ENCODE results near the gene TRIM72.
"Not testable (repeated sequence)": the region's sequence is repeated elsewhere in the genome, so short reads cannot be mapped to it uniquely, and the experiment has no call there.

TRIM72 gene

DNA sequence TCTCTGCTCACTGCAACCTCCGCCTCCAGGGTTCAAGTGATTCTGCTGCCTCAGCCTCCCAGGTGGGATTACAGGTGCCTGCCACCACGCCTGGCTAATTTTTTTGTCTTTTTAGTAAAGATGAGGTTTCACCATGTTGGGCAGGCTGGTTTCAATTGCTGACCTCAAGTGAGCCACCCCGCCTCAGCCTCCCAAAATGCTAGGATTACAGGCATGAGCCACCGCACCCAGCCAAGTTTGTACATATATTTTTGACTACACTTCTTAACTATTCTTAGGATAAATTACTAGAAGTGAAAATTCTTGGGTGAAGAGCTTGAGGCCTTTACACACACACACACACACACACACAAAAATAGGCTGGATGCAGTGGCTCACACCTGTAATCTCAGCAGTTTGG is 44.4 kb downstream of the TRIM72 start:
- DNase-seq (ENCODE audit: low spot score): no peak

DNA sequence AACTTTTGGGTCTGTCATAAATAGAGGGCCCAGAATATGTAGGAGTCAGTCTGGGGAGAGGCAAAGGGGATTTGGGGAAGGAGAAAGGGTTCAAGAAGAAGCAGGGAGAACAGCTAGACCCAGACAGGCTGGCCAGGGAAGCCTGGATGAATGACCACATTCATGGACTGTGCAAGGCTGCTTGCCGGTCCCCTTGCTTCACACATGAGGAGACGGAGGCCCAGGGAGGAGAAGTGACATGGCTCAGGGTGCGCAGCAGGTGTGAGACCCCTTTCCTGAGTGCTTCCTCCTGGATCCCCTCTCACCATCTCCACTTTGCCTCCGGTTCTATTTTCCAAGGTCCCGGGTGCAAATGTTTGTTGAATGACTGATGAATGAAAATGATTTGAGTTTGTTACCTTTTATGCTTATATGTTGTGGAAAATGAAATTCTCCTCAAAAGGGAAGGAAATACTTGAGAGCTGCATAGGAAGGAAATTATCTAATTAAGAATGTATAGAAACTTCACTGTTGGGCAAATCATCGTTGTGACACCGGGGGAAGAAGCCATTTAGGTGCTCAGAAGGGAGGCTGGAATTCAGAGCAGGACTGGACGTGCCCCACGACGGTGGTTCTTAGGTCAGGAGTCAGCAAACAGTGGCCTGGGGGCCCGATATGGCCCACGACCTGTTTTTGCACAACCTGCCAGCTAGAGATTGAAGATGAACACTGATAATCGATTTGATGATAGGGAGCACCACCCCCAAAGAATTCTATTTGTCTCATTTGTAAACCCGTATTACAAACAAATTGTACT is 46.4 kb downstream of the TRIM72 start:
- DNase-seq (ENCODE audit: low spot score): no peak

- DNase-seq (ENCODE audit: low spot score): no peak
Observed at GRCh38 chr16:31262084-31262483, 48.2 kb downstream of the TRIM72 start.

DNA sequence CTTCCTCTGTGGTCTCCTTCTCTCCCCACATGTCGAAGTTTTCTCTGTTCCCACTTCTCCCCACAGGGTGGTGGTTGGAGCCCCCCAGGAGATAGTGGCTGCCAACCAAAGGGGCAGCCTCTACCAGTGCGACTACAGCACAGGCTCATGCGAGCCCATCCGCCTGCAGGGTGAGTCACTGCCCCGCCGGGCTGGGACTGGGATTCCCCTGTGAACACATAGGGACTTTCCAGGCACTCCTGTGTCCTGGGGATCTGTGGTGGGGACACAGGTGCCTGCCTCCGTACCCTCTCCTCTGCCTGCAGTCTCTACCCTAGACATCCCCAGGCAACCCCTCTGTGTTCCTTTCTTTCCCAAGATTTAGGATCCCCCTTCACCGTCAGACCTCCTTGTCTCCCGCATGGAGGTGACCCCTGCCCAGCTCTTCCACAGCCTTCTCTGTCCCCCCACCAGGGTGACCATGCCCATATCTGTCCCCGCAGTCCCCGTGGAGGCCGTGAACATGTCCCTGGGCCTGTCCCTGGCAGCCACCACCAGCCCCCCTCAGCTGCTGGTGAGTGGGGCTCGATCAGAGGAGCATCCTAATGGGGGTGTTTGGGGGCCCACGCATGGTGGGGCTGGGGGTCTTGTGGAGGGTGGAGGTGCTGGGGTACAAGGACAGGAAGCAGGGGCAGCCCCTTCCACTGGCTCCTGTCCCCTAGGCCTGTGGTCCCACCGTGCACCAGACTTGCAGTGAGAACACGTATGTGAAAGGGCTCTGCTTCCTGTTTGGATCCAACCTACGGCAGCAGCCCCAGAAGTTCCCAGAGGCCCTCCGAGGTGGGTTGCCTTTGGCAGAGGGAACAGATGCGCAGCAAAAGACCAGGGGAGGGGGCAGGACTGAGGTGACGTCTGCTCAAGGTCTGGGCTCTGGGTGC is 51.7 kb downstream of the TRIM72 start:
- no peak for DNase-seq (ENCODE audit: low spot score)

- no peak for DNase-seq (ENCODE audit: low spot score)
Observed at GRCh38 chr16:31267332-31268032, 53.6 kb downstream of the TRIM72 start.

GRCh38 chr16:31268033-31268365 is 54.1 kb downstream of the TRIM72 start:
- no peak for DNase-seq (ENCODE audit: low spot score)

DNA sequence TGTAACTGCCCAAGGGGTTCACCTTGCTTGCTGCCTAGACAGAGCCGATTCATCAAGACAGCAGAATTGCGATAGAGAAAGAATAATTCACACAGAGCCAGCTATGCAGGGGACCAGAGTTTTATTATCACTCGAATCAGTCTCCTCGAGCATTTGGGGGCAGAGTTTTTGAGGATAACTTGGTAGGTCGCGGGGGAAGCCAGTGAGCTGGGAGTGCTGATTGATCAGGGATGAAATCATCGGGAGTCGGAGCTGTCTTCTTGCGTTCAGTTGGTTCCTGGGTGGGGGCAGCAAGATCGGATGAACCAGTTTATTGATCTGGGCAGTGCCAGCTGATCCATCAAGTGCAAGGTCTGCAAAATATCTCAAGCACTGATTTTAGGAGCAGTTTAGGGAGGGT is 55.0 kb downstream of the TRIM72 start:
- peak; percentile 33 for DNase-seq (ENCODE audit: low spot score)

DNA sequence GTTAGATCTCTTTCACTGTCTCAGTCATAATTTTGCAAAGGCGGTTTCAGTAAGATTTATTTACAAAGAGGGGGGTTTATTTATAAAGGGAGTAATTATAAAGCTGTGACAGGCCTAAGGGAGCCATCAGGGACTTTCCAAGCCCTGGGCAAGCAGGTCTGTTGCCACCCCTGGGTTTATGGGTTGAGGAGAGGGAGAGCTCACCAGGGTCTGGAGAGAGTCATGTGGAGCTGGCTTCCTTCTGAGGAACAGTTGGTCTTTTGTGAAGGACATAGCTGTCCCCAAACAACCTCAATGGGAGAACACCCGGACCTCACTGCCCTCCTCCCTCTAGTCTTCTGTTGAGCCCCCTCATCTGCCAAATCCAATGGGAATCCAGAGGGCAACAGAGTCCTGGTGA is 55.6 kb downstream of the TRIM72 start:
- DNase-seq (ENCODE audit: low spot score): peak; percentile 18

GRCh38 chr16:31269973-31270372 is 56.1 kb downstream of the TRIM72 start:
- DNase-seq (ENCODE audit: low spot score): not testable (repeated sequence)

- DNase-seq (ENCODE audit: low spot score): peak; percentile 17
Observed at GRCh38 chr16:31270795-31271194, 56.9 kb downstream of the TRIM72 start.

DNA sequence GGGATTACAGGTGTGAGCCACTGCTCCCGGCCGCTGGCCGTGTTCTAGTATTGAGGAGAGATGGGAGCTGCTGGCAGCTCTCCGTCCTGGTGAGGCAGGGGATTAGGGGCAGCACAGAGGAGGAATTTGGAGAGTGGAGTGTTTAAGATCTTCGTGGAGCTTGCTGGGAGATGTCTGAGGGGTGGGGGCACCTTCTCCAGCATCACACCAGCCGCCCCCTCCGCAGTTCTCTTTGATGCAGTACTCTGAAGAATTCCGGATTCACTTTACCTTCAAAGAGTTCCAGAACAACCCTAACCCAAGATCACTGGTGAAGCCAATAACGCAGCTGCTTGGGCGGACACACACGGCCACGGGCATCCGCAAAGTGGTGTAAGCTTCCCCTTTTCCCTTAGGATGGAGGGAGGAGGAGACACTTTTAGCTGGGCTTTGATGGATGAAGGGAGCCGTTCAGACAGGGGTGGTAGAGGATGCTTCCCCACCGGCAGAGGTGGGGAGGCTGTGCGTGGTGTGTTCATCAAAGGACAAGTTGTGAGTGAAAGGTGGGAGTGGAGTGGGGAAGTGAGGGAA is 57.8 kb downstream of the TRIM72 start:
- DNase-seq (ENCODE audit: low spot score): no peak

GRCh38 chr16:31273187-31273586 is 59.3 kb downstream of the TRIM72 start:
- no peak for DNase-seq (ENCODE audit: low spot score)

DNA sequence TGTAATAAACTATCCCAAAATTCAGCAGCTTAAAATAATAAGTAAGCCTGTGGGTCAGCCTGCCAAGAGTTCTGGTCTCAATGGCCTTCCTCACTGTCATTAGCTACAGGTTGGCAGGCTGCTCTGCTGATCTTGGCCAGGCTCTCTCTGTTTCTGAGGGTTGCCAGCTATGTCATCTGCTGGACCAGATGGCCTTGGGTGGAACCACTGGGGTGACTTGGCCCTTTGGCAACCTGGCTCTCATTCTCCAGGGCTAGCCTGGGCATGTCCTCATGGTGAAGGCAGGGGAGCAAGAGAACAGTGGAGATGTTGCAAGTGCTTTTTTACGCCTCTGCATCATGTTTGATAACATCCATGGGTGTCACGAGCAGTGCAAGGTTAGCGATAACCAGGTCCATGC is 59.8 kb downstream of the TRIM72 start:
- DNase-seq (ENCODE audit: low spot score): no peak

DNA sequence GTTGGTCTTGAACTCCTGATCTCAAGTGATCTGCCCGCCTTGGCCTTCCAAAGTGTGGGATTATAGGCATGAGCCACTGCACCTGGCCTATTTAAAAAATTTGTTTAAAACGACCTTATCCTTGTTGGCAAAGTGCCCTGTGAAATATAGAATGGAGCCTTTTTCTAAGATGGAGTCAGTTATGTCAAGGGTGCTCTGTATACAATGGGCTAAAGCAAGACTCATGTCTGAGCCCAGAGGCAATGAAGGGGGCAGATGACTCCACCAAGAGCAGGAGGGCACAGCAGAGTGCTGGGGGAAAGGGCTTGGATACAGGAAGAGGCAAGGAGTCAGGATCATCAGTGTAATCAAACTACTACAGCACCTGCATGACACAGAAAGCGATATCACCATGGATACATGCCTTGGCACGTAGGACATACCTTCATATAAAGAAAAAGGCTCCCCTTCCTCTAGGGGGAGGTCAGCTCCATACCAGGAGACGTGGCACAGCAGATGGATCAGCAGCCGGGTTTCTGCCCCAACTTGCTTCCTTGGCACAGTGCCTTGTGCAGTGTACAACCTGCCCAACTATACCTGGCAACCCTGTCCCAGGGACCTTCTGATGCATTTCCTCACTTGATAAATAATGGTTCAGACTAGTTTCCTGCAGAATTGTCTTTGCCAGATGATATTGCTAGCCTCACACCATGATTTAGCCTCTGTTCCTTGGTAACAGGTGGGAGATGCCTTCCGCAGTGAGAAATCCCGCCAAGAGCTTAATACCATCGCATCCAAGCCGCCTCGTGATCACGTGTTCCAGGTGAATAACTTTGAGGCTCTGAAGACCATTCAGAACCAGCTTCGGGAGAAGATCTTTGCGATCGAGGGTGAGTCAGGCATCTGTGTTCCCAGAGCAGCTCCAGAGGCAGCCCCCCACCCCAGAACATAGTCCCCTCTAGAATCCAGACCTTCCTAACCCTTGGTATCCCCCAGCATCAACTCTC is 61.2 kb downstream of the TRIM72 start:
- DNase-seq (ENCODE audit: low spot score): peak; percentile 42

- DNase-seq (ENCODE audit: low spot score): no peak
Observed at GRCh38 chr16:31276600-31276999, 62.7 kb downstream of the TRIM72 start.

DNA sequence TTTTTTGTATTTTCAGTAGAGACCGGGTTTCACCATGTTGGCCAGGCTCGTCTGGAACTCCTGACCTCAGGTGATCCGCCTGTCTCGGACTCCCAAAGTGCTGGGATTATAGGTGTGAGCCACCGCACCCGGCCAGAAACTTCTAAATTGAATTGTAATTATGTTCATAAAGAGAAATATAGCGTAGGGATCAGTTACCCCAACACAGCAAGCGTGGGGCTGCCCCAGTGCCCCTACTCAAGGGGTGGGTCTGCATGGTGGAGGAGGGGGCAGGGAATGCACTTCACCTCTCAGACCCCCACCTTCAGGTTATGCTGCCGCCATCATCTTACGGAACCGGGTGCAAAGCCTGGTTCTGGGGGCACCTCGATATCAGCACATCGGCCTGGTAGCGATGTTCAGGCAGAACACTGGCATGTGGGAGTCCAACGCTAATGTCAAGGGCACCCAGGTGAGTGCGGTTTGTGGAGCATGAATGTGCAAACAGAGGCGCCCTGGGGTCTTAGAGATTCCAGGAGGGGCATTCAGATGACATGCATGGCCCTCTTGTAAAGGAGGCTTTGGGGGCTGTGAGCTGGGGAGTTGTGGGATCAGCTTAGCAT is 63.8 kb downstream of the TRIM72 start:
- no peak for DNase-seq (ENCODE audit: low spot score)

GRCh38 chr16:31278853-31279252 is 64.9 kb downstream of the TRIM72 start:
- not testable (repeated sequence) for DNase-seq (ENCODE audit: low spot score)
